Measurements from ENCODE around the gene PTPN11.
"Not testable (repeated sequence)": the region's sequence is repeated elsewhere in the genome, so short reads cannot be mapped to it uniquely, and the experiment has no call there.

The PTPN11 gene

DNA sequence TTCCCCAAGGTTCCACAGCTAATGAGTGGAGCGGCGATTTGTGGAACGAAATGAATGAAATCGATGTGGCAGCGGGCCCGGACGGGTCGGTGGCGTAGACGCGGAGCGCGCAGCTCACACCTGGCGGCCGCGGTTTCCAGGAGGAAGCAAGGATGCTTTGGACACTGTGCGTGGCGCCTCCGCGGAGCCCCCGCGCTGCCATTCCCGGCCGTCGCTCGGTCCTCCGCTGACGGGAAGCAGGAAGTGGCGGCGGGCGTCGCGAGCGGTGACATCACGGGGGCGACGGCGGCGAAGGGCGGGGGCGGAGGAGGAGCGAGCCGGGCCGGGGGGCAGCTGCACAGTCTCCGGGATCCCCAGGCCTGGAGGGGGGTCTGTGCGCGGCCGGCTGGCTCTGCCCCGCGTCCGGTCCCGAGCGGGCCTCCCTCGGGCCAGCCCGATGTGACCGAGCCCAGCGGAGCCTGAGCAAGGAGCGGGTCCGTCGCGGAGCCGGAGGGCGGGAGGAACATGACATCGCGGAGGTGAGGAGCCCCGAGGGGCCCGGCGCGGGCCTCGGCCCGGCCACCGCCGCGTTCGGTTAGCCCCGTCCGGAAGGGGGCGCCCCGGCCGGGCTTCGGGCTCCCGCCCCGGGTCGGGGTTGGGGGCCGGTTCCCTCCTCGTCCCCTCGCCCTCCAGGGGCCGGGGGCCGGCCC is at the start of gene PTPN11:
Gene PTPN11, plus strand, starts transcription at position 340 of the 689 bp plus-strand sequence. Its CDS starts 165 bp downstream, at position 505.
- DNase-seq (ENCODE audit: low spot score) = peak; percentile 77

DNA sequence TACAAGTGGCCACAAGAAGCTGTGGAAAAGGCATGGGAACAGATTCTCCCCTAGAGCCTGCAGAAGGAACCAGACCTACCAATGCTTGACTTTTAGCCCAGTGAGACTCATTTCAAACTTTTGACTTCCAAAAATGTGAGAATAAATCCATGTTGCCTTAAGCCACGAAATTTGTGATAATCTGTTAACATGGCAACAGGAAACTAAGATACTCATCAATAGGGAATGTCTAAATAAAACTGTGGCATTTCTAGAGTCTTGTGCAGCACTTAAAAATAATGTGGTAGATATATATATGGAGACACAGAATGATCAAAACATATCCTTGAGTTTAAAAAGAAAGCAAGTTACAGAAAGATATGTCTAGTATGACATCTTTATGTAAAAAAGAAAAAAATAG is 48.5 kb upstream of the PTPN11 start:
- no peak for DNase-seq (ENCODE audit: low spot score)

DNA sequence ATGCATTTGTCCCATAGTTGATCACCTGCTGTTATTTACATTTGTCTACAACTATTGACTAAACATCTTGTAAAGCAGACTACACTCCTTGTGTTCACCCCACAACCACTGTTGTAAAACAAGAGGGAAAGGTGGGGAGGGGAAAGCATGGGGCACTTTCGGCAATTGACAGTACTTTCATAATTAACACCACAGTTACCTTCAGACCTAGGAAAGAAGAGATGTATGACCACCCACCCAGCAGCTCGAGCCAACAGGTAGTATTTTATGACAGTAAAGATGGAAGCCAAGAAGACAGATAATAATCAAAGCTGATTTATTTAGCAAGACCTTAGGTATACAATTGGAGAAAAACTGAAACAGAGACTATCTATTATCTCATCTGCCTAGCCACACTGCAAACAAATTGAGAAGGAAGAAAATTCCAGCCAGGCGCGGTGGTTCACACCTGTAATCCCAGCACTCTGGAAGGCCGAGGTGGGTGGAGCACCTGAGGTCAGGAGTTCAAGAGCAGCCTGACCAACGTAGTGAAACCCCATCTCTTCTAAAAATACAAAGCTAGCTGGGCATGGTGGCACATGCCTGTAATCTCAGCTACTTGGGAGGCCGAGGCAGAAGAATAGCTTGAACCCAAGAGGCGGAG is 47.8 kb upstream of the PTPN11 start:
- DNase-seq (ENCODE audit: low spot score) = no peak

DNA sequence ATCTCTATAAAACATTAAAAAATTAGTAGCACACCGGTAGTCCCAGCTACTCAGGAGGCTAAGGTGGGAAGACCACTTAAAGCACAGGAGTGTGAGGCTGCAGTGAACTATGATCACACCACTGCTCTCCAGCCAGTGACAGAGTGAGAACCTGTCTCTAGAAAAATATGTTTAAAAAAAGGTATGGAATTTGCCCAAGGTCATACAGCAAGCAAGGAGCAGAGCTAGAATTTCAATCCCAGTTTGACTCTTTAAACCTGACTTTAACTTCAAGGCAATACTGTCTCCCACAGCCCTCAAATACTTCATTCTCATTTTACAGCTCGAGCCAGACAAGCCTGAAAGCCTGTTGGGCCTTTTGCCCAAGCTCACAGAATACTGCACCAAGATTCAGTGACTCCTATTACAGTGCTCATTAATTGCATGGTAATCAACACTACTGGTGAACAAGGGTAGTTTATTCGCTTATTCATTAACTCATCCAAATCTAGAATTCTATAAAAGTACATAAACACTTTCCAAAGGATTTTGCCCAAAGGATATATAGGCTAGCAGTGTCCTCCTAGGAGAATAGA is 44.5 kb upstream of the PTPN11 start:
- DNase-seq (ENCODE audit: low spot score) = no peak

DNA sequence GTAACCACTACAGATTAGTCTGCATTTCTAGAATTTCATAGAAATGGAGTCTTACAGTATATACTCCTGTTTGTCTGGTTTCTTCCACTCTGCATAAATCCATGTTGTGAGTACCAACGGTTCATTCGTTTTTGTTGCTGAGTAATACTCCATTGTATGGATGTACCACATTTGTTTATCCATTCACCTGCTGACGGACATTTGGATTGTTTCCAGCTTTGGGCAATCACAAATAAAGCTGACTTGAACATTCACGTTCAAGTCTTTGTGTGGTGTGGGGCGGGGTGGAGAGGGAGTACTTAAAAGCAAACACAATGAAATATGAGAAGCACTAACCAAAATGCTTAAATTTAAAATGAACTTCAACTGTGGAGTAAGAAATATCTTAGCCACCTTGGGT is 43.6 kb upstream of the PTPN11 start:
- DNase-seq (ENCODE audit: low spot score) = no peak

DNA sequence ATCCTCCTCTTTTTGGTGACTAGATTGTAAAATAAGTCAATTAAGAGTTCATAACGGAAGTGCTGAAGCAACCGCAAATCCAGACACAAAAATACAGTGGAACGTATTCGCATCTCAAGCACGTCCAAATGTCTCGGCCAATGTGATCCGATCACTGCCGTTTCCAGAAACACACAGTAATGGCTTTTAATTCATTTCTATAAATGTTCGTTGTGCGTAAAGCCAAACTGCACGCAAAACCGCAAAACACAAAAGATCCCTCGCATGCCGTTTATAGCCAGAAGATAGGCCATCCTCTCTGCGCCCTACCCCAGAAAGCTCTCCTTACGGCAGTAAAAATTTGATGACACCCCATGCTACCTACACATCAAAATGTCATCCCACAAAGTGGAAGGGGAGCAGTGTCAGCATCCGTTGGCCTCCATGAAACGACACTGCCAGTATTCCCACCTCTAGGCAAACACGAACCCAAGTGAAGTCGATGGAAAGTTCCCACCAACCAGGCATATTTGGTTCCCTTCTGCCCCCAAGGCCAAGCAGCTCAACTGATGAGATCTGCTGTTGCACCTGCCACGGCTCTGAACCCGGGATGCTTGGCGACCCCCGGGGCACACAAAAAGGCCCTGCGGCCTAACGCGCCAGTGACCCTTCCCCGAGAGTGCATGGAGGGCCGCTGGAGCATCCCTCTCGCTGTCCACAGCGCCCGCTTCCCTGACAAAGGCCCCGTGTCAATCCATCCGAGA is 37.9 kb upstream of the PTPN11 start:
- DNase-seq (ENCODE audit: low spot score) = no peak

DNA sequence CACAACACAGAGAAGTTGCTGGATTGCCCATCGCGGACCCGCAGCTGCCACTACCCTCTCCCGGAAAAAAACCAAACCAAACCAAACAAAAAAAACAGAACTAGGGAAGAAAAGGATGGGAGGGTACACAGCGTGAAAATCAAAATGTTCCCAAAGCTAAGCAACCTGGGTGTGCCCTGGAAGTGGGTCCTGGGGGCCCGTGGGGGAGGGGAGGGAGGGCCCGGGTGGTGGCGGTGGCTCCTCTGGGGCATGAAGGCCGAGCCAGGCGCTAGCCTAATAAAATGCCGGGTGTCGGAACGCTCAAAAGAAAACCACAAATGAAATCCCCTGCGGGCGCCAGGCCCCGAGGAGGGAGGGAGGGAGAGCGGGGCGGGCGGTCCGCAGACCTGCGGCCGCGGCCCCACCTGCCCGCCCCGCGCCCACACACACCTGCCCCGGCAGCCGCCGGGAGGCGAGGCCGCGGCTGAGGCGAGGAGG is 37.3 kb upstream of the PTPN11 start:
- no peak for DNase-seq (ENCODE audit: low spot score)

DNA sequence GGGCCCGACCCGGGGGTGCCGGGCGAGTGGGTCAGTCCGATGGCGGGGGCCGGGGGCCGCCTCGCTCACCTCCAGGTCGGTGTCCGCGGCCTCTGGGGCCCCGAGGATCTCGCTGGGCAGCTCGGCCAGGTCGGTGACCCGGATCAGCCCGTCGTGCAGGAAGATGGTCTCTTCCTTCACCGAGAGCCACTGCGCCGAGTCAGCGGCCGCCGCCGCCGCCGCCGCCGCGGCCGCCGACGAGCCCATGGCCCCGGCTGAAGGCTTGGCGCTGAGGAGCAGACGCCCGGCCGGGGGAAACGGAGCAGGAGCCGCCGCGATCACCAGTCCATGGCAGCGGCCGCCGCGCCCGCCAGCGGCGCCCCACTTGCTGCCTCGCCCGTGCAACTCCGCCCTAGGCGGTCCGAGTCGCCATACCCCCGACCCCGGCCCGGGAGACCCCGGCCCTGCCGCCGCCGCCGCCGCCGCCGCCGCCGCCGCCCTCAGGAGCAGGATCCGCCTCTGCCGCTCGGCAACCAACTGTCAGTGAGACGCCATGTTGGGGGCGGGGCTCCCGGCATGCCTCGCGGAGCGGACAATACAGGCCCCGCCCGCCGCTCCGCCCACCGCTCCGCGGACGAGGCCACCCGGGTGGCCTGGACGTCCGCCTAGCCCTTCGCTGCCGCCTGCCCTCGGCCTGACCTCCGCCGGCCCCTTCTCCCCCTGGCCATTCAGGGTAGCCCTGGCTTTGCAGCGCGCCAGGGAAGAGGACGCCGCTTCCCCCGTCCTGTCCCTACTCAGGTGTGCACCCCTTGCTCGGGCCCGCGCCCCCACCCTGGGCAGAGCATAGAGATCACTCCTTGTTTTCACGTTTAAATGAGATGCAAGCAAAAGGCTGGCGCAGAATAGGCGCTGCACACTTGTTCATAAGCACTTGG is 36.6 kb upstream of the PTPN11 start, which contains the start of gene HECTD4:
Gene HECTD4, minus strand, starts transcription at position 549 of the 914 bp plus-strand sequence. Its CDS starts 303 bp downstream, at position 246.
- peak; percentile 94 for DNase-seq (ENCODE audit: low spot score)

DNA sequence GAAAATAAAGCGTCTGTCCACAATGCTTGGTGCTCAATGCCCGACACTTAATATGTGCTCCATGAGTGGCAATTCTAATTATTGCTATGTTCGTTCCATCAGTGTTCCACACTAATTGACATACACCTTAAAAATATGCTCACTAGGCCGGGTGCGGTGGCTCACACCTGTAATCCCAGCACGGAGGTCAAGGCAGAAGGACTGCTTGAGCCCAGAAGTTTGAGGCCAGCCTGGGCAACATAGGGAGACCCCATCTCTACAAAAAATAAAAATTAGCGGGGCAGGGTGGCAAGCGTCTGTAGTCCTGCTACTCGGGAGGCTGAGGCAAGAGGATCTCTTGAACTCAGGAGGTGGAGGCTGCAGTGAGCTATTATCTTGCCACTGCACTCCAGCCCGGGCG is 35.9 kb upstream of the PTPN11 start:
- no peak for DNase-seq (ENCODE audit: low spot score)

DNA sequence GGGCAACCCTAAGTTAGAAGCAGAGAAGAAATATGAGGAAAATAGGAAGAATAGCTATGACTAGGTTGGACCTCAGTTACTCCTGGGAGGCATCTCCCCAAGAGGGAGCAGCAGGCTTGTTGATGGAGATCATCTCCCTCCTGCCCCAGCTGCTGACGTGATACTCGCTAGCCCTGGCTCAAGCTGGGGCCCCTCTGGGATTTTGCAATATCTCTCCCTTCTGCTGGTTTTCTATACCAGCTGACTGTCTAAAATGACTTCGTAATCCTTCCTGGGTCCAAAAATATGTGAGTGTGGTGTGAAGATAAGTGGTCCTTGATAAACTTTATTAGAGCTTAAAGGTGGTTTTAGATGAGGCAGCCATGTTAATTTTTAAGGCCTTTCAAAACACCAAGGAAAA is 32.0 kb upstream of the PTPN11 start:
- peak; percentile 53 for DNase-seq (ENCODE audit: low spot score)

DNA sequence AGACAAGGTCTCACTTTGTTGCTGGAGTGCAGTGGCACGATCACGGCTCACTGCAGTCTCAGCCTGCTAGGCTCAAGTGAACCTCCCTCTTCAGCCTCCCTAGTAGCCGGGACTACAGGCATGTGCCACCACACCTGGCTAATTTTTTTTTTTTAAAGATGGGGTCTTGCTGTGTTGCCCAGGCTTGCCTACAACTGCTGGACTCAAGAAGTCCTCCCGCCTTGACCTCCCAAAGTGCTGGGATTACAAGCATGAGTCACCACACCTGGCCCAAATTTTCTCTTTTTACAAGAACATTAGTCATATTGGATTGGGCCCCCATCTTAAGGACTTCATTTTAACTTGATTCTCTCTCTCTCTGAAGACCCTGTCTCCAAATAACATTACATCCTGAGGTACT is 29.5 kb upstream of the PTPN11 start:
- DNase-seq (ENCODE audit: low spot score) = no peak

DNA sequence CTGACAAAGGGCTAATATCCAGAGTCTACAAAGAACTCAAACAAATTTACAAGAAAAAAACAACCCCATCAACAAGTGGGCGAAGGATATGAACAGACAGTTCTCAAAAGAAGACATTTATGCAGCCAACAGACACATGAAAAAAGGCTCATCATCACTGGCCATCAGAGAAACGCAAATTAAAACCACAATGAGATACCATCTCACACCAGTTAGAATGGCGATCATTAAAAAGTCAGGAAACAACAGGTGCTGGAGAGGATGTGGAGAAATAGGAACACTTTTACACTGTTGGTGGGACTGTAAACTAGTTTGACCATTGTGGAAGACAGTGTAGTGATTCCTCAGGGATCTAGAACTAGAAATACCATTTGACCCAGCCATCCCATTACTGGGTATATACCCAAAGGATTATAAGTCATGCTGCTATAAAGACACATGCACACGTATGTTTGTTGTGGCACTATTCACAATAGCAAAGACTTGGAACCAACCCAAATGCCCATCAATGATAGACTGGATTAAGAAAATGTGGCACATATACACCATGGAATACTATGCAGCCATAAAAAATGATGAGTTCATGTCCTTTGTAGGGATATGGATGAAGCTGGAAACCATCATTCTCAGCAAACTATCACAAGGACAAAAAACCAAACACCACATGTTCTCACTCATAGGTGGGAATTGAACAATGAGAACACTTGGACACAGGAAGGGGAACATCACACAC is 28.7 kb upstream of the PTPN11 start:
- not testable (repeated sequence) for DNase-seq (ENCODE audit: low spot score)

DNA sequence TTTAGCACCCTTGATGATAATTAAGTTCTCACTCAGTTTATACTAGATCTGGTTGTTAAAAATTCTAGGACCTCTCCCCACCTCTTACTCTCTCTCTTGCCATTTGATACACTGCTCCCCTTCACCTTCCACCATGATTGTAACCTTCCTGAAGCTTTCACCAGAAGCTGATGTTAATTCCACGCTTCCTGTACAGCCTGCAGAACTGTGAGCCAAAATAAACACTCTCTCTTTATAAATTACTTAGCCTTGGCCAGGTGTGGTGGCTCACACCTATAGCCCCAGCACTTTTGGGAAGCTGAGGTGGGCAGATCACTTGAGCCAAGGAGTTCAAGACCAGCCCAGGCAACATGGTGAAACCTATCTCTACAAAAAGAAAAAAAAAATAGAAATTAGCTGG is 25.4 kb upstream of the PTPN11 start:
- no peak for DNase-seq (ENCODE audit: low spot score)

DNA sequence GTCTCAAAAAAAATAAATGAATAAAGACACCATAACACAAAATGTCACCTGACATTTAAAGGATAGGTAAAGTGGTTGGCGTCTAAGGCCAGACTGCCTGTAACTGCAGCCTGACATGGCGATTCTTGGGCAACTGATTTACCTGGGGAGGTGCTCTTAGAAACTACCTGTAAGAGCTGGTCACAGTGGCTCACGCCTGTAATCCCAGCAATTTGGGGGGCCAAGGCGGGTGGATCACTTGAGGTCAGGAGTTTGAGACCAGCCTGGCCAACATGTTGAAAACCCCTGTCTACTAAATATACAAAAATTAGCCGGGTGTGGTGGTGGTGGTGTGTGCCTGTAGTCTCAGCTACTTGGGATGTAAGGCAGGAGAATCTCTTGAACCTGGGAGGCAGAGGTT is 17.7 kb upstream of the PTPN11 start:
- no peak for DNase-seq (ENCODE audit: low spot score)

DNA sequence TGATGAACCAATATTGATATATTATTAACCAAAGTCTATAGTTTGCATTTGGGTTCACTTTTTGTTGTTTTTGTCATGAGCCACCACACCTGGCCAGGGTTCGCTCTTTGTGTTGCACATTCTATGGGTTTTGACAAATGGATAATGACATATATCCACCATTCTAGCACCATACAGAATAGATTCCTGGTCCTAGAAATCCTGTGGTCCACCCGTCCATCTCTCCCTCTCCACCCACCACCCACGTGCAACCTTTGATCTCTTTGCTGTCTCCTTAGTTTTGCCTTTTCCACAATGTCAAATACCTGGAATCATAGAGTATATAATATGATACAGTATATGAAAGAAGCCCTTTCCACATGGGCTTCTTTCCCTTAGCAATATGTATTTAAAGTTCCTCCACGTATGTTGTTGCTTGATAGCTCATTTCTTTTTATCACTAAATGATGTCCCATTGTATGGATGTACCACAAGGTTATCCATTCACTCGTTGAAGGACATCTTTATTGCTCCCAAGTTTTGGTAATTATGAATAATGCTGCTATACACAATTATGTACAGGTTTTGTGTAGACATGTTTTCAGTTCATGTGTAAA is 16.7 kb upstream of the PTPN11 start:
- no peak for DNase-seq (ENCODE audit: low spot score)

DNA sequence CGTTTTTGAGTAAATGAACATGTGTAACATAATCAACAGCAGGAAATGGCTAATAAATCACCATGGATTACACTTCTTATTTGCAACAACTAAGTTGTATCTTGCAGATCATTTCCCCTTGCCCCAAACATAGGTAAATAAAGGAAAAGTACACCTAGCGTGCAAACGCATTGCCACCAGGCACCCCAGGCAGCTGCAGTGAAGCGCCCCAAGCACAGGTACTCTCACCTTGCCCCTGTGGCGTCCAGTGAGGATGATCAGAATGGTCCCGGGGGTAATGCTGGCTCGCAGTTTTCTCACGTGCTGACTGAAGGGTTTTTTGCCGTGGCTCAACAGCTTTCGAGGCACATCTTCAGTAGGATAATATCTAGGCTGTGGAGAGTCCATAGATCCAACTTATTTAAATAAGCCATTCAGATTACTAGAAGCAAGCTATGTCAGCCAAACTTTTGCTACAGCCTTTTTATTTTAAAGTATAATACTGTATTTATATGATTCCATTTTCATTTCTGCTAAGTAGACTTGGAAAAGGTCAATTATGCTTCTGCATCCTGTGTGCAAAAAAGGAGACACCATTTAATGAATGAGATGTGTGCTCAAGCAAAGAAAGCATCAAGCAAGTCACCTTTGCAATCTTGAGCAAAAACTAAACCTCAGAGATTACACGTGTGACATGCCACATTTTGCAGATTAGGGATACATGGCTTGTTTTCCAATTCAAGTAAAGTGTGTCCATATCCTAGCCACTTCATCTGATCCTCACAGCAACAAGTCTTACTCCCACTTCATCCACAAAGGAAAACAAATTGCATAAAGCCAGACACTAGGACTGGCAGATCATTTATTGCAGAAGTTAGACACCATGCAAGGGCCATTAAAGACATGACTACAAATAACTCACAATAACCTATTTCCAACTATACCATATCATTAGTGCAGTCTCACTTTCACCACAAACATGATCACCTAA is 11.9 kb upstream of the PTPN11 start:
- no peak for DNase-seq (ENCODE audit: low spot score)

DNA sequence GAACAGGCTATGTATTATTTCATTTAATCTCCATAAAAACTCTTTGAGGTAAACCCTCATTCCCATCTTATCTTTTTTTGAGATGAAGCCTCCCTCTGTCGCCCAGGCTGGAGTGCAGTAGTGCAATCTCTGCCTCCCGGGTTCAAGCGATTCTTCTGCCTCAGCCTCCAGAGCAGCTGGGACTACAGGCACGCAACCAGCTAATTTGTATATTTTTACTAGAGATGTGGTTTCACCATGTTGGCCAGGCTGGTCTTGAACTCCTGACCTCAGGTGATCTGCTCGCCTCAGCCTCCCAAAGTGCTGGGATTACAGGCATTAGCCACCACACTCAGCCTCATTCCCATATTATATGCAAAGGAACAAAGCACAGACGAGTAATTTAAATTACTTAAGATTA is 11.1 kb upstream of the PTPN11 start:
- DNase-seq (ENCODE audit: low spot score) = not testable (repeated sequence)

DNA sequence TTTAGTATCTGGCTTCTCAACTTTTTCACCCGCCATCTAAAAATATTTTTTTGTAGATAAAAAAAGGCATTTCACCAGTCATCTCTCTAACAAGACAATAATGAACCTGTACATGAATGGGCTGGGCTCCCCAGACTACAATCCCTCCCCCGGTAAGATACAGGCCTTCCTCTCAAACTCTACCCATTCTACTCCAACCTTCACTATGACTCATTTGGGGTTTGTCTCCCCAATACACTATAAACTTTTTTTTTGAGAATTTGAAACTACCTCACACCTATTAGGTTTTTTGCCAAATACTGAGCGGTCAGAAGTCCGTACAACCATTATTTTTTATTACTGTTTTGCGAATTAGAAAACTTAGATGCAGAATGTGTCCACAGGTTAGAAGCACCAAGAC is 10.1 kb upstream of the PTPN11 start:
- DNase-seq (ENCODE audit: low spot score) = no peak

Data from HuH-7 (cell line).